ENCODE data around the gene ZNF791.

ZNF791 gene

GRCh38 chr19:12636631-12637030 is 25.9 kb downstream of the ZNF791 start:
- no peak for DNase-seq

GRCh38 chr19:12638611-12639182 is 28.0 kb downstream of the ZNF791 start:
- no peak for DNase-seq

- peak in 2 of 3 experiments; percentile 28 to 60 for DNase-seq
These were observed 29.3 kb downstream of the ZNF791 start for GRCh38 chr19:12639901-12640613.

- DNase-seq, result no peak
These were observed 30.7 kb downstream of the ZNF791 start for GRCh38 chr19:12641456-12641855.

- DNase-seq, result no peak
These were observed 31.8 kb downstream of the ZNF791 start for GRCh38 chr19:12642506-12642905.

- DNase-seq, result peak in 1 of 3 experiments; percentile 25
These were observed 33.0 kb downstream of the ZNF791 start for GRCh38 chr19:12643716-12644115.

GRCh38 chr19:12646551-12646950 is 35.8 kb downstream of the ZNF791 start:
- no peak for DNase-seq

- no peak for DNase-seq
These were observed 36.3 kb downstream of the ZNF791 start for GRCh38 chr19:12647047-12647446.

- peak in 1 of 3 experiments; percentile 46 for DNase-seq
These were observed 36.9 kb downstream of the ZNF791 start for GRCh38 chr19:12647490-12648071.

- no peak for DNase-seq
These were observed 37.4 kb downstream of the ZNF791 start for GRCh38 chr19:12648088-12648487.

- DNase-seq, result no peak
These were observed 39.2 kb downstream of the ZNF791 start for GRCh38 chr19:12649941-12650340.

GRCh38 chr19:12652219-12652618 is 41.5 kb downstream of the ZNF791 start:
- no peak for DNase-seq

GRCh38 chr19:12655546-12655945 is 44.8 kb downstream of the ZNF791 start:
- DNase-seq, result no peak

- no peak for DNase-seq
These were observed 46.3 kb downstream of the ZNF791 start for GRCh38 chr19:12656899-12657571.

- no peak for DNase-seq
These were observed 47.2 kb downstream of the ZNF791 start for GRCh38 chr19:12657966-12658365.

GRCh38 chr19:12660980-12661379 is 50.3 kb downstream of the ZNF791 start:
- no peak for DNase-seq

GRCh38 chr19:12664406-12665280 is 53.9 kb downstream of the ZNF791 start:
- no peak for DNase-seq

GRCh38 chr19:12665281-12665573 is 54.5 kb downstream of the ZNF791 start:
- DNase-seq, result no peak

- no peak for DNase-seq
These were observed 55.0 kb downstream of the ZNF791 start for GRCh38 chr19:12665671-12666264.

- peak; percentile 63 to 88 (median 86) for DNase-seq
These were observed 55.7 kb downstream of the ZNF791 start, which contains the start of the genes MAN2B1 and WDR83 for GRCh38 chr19:12666265-12667048. MAN2B1 (minus strand) TSS chr19:12666742; CDS start chr19:12666701, 41 bp downstream. WDR83 (plus strand) TSS chr19:12666807; CDS start chr19:12669791, 2,984 bp downstream.

GRCh38 chr19:12667731-12668302 is 57.1 kb downstream of the ZNF791 start:
- no peak for DNase-seq

All from NCI-H1417 (cell line).